Measurements from ENCODE around the gene STYXL2. TPM values are rescaled to one million over a fixed set of nuclear protein-coding genes. Genes with fewer than 3 reads are reported as not detected.

STYXL2 gene
- total RNA-seq, 6 experiments from 2014 or later, result 0.12 TPM; not detected in 5

DNA sequence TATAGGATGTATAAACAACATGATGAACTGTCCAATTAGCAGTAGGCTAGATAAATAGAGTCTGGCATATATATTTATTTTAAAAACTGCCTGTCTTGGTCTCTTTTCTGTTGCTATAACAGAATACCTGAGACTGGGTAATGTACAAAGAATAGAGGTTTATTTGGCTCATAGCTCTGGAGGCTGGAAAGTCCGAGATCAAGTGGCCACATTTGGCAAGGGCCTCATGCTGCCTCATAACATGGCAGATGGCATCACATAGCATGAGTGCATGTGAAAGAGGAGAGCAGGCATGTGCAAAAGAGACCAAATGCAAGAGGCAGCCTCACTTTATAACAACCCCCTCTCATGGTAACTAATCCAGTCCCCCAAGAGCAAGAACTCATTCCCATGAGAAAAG, 6.0 kb downstream of the STYXL2 start:
- no peaks in the 10 kb centered on the region for H3K4me1 ChIP-seq
- 100% methylated on average over 1 of the region's 1 CpG for WGBS (ENCODE audit: insufficient coverage, low coverage, low lambda C conversion rate, missing lambda C conversion rate)
- H3K9me3 ChIP-seq, result no peaks in the 10 kb centered on the region
- intact Hi-C loops (cut with DNase I), result no loop called here
- no peak for ATAC-seq
- no peaks in the 10 kb centered on the region for H3K27me3 ChIP-seq
- no peak for TF ChIP-seq POLR2A (IDR thresholded peaks at IDR 0.05)
- TF ChIP-seq, protein P1, sequence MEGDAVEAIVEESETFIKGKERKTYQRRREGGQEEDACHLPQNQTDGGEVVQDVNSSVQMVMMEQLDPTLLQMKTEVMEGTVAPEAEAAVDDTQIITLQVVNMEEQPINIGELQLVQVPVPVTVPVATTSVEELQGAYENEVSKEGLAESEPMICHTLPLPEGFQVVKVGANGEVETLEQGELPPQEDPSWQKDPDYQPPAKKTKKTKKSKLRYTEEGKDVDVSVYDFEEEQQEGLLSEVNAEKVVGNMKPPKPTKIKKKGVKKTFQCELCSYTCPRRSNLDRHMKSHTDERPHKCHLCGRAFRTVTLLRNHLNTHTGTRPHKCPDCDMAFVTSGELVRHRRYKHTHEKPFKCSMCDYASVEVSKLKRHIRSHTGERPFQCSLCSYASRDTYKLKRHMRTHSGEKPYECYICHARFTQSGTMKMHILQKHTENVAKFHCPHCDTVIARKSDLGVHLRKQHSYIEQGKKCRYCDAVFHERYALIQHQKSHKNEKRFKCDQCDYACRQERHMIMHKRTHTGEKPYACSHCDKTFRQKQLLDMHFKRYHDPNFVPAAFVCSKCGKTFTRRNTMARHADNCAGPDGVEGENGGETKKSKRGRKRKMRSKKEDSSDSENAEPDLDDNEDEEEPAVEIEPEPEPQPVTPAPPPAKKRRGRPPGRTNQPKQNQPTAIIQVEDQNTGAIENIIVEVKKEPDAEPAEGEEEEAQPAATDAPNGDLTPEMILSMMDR (IDR thresholded peaks at IDR 0.05), result no peak
- no peaks in the 10 kb centered on the region for H3K36me3 ChIP-seq
- no peak for DNase-seq
- no peak overlapping the region for H3K27ac ChIP-seq
- no peak overlapping the region for H3K4me3 ChIP-seq

DNA sequence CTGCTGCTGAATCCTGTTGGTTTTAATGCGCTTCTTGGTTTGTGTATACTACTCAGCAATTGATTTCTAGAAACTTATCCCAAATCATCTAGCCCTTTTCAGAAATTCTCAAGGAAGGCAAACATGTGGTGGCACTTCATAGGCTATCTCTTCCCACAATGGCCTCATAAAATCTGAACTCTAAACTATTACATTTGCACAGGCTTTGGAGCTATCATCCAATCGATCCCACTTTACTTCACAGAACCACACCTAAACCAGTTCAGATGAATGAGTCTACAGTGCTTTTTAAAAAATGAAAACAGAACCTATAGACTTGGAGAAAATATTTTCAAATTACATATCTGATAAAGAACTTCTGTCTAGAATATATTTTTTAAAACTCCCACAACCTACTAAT, 6.9 kb downstream of the STYXL2 start:
- no peak for DNase-seq
- H3K36me3 ChIP-seq, result no peaks in the 10 kb centered on the region
- no peak overlapping the region for H3K4me3 ChIP-seq
- WGBS (ENCODE audit: insufficient coverage, low coverage, low lambda C conversion rate, missing lambda C conversion rate), result 83% methylated on average over 2 of the region's 2 CpGs
- H3K27me3 ChIP-seq, result no peaks in the 10 kb centered on the region
- H3K4me1 ChIP-seq, result no peaks in the 10 kb centered on the region
- intact Hi-C loops (cut with DNase I), result no loop called here
- TF ChIP-seq, protein P1 (IDR thresholded peaks at IDR 0.05), result no peak
- no peak for TF ChIP-seq POLR2A (IDR thresholded peaks at IDR 0.05)
- no peak for ATAC-seq
- no peak overlapping the region for H3K27ac ChIP-seq
- H3K9me3 ChIP-seq, result no peaks in the 10 kb centered on the region

- DNase-seq (no peak), ATAC-seq (no peak)
- WGBS (ENCODE audit: insufficient coverage, low coverage, low lambda C conversion rate, missing lambda C conversion rate), result 47% methylated on average over 2 of the region's 2 CpGs
Observed at GRCh38 chr1:167101754-167102153, 7.9 kb downstream of the STYXL2 start.

DNA sequence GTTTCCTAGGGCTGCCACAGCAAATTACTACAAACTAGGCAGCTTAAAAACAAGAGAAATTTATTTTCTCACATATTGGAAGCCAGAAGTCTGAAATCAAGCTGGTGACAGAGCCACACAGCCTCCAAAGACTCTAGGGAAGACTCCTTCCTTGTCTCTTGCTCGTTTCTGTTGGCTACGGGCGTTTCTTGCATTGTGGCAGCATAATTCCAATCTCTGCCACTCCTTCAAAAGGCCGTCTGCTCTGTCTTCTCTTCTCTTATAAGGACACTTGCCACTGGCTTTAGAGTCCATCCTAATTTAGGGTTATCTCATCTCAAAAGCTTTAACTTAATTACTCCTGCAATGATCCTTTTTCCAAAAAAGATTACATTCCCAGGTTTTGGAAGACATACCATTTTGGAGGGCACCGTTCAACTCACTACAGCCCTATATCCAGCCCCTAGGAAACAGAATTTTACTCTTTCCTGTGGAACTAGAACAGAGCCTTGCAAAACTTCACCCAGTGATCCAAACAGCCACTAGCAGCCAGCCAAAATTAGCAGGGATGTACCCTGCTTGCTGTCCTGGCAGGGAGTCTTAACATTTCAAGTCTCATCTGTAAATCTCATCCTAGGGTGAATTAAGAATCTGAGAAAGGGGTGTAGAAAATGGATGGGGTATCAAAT, 9.2 kb downstream of the STYXL2 start:
- 59% methylated on average over 4 of the region's 5 CpGs for WGBS (ENCODE audit: insufficient coverage, low coverage, low lambda C conversion rate, missing lambda C conversion rate)
- Histone ChIP-seq H3K9me3 (no peaks in the 10 kb centered on the region), H3K27ac (no peak overlapping the region), H3K4me1 (no peaks in the 10 kb centered on the region), H3K4me3 (no peak overlapping the region), H3K36me3 (no peaks in the 10 kb centered on the region), H3K27me3 (no peaks in the 10 kb centered on the region)
- TF ChIP-seq POLR2A (IDR thresholded peaks at IDR 0.05), result no peak
- TF ChIP-seq, protein P1 (IDR thresholded peaks at IDR 0.05), result no peak
- no peak for DNase-seq
- no peak for ATAC-seq
- intact Hi-C loops (cut with DNase I), result no loop called here

More at GRCh38 chr1:167101754-167102153, 7.9 kb downstream of the STYXL2 start:
- H3K27ac ChIP-seq, result no peak overlapping the region
- H3K9me3 ChIP-seq, result no peaks in the 10 kb centered on the region
- H3K4me1 ChIP-seq, result no peaks in the 10 kb centered on the region
- no peak for TF ChIP-seq POLR2A (IDR thresholded peaks at IDR 0.05)
- TF ChIP-seq, protein P1 (IDR thresholded peaks at IDR 0.05), result no peak
- no peaks in the 10 kb centered on the region for H3K36me3 ChIP-seq
- no peak overlapping the region for H3K4me3 ChIP-seq
- H3K27me3 ChIP-seq, result no peaks in the 10 kb centered on the region
- intact Hi-C loops (cut with DNase I), result no loop called here

All from right lobe of liver (tissue), 6 donors.